ENCODE data around the gene SPTB. TPM values are rescaled to one million over a fixed set of nuclear protein-coding genes. Genes with fewer than 3 reads are reported as not detected.

Gene SPTB
- total and polyA plus RNA-seq, 10 of the 15 experiments (the other 5 are each of a cell fraction or from before 2014, with no cell fraction given), result under 0.01 to 0.04 (median 0.02) TPM; not detected in 4

DNA sequence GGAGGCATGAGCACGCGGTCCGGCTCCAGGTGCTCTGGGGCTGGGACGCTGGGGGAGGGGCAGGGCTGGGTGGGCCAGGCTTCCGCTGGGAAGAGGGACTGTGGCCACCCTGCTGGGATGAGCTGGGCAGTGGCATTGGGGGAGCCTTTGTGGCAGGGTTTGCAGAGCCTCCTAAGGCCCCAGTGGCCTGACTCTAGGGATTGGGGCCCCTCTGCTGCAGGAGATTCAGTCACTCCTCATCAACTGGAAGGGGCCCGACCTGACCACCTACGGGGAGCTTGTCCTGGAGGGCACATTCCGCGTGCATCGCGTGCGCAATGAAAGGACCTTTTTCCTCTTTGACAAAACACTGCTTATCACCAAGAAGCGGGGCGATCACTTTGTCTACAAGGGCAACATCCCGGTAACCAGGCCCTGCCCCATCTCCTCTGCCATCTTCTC lies 148.5 kb downstream of the SPTB start:
- ChIA-PET SMC1A (ENCODE audit: uncharacterized antibody, unreplicated experiment) (no interaction called here), RAD21 (ENCODE audit: unreplicated experiment) (no interaction called here), CTCF (interaction anchor here (0.6 kb wide), 1 partner anchor 26 kb away, joined by 3 read pairs; no protein-coding TSS in a partner anchor), POLR2A (no interaction called here)
- Histone ChIP-seq H4K20me1 (ENCODE audit: control insufficient read depth, insufficient read depth) (no peaks in the 10 kb centered on the region), H3K79me2 (ENCODE audit: control insufficient read depth, insufficient read depth, low read length) (no peaks in the 10 kb centered on the region), H3K36me3 (ENCODE audit: control insufficient read depth in 2 of 2, insufficient read depth in 2 of 2, low read length in 1 of 2) (no peaks in the 10 kb centered on the region), H2AFZ (ENCODE audit: control insufficient read depth, low read depth, low read length) (no peak overlapping the region), H3K27me3 (replicated peaks in 1 of 2; ENCODE audit: control insufficient read depth in 2 of 2, insufficient read depth in 2 of 2, low read length in 1 of 2) (no peaks in the 10 kb centered on the region; a peak in 1 of 4 replicates), H3K27ac (ENCODE audit: control insufficient read depth, insufficient read depth) (no peak overlapping the region), H3K4me3 (no peak overlapping the region), H3K9me3 (replicated peaks; ENCODE audit: control insufficient read depth, insufficient read depth, low read length) (no peaks in the 10 kb centered on the region), H3K4me1 (ENCODE audit: control insufficient read depth, insufficient read depth, low read length) (no peaks in the 10 kb centered on the region), H3K4me2 (ENCODE audit: control insufficient read depth, insufficient read depth) (no peak overlapping the region), H3K9ac (ENCODE audit: control insufficient read depth, insufficient read depth, low read length) (no peak overlapping the region)
- in situ Hi-C loops (cut with MboI) (no loop called here), intact Hi-C loops (cut with micrococcal nuclease; ENCODE audit: unreplicated experiment) (no loop called here)
- TF ChIP-seq TCF12 (IDR thresholded peaks at IDR 0.05; ENCODE audit: low read depth, low read length) (no peak), MTA3 (IDR thresholded peaks at IDR 0.05; ENCODE audit: borderline replicate concordance, low read length) (no peak), PAX5 (IDR thresholded peaks at IDR 0.05; ENCODE audit: borderline replicate concordance, low read depth, low read length) (no peak), IRF4 (IDR thresholded peaks at IDR 0.05; ENCODE audit: low read depth, low read length) (no peak), YBX1 (IDR thresholded peaks at IDR 0.05) (no peak), POU2F2 (IDR thresholded peaks at IDR 0.05; ENCODE audit: borderline replicate concordance, low read depth, low read length) (no peak), RAD51 (IDR thresholded peaks at IDR 0.05) (no peak), SMAD5 (IDR thresholded peaks at IDR 0.05; ENCODE audit: low read depth) (no peak), SMARCA5 (IDR thresholded peaks at IDR 0.05) (no peak), NR2F1 (conservative IDR thresholded peaks at IDR 0.05) (no peak), IKZF1 (conservative IDR thresholded peaks at IDR 0.05) (no peak)
- WGBS (ENCODE audit: insufficient coverage, insufficient replicate concordance, low lambda C conversion rate, missing lambda C conversion rate), result 54% methylated on average over 15 of the region's 15 CpGs
- BruUV-seq (replicated peaks), result no TSS peak
- no peak for DNase-seq (ENCODE audit: low read depth, low spot score)
- no peak for FAIRE-seq
- no peak for ATAC-seq

DNA sequence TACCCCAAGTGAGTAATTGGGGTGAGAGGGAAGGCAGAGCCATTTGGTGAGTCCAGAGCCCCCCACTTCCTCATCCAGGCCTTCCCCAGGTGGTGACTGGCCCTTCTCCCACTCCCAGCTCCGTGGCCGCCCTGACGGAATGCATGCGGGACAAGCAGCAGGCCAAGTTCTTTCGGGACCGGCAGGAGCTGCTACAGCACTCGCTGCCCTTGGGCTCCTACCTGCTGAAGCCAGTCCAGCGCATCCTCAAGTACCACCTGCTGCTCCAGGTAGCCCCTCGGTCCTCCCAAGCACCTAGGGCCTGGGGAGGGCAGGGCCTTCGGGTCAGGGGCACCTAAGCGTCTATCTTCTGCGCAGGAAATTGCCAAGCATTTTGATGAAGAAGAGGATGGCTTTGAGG lies 149.0 kb downstream of the SPTB start:
- POLR2A ChIA-PET, result no interaction called here
- TF ChIP-seq SREBF1 (IDR thresholded peaks at IDR 0.05; ENCODE audit: low read length) (no peak), RBBP5 (conservative IDR thresholded peaks at IDR 0.05) (no peak)
- DNase-seq (ENCODE audit: low read depth, low spot score) (no peak), FAIRE-seq (no peak), ATAC-seq (no peak)
- no peaks in the 10 kb centered on the region for H3K79me2 ChIP-seq (ENCODE audit: control insufficient read depth, insufficient read depth, low read length)
- no peak overlapping the region for H3K27ac ChIP-seq (ENCODE audit: control insufficient read depth, insufficient read depth)
- H3K36me3 ChIP-seq (ENCODE audit: control insufficient read depth in 2 of 2, insufficient read depth in 2 of 2, low read length in 1 of 2), result no peaks in the 10 kb centered on the region
- H3K4me2 ChIP-seq (ENCODE audit: control insufficient read depth, insufficient read depth), result no peak overlapping the region
- H2AFZ ChIP-seq (ENCODE audit: control insufficient read depth, low read depth, low read length), result no peak overlapping the region
- no peaks in the 10 kb centered on the region for H3K4me1 ChIP-seq (ENCODE audit: control insufficient read depth, insufficient read depth, low read length)
- H4K20me1 ChIP-seq (ENCODE audit: control insufficient read depth, insufficient read depth), result no peaks in the 10 kb centered on the region
- RAD21 ChIA-PET (ENCODE audit: unreplicated experiment), result no interaction called here
- WGBS (ENCODE audit: insufficient coverage, insufficient replicate concordance, low lambda C conversion rate, missing lambda C conversion rate), result 59% methylated on average over 12 of the region's 12 CpGs
- no peaks in the 10 kb centered on the region for H3K9me3 ChIP-seq (replicated peaks; ENCODE audit: control insufficient read depth, insufficient read depth, low read length)
- CTCF ChIA-PET, result no interaction called here
- no peaks in the 10 kb centered on the region; a peak in 2 of 4 replicates for H3K27me3 ChIP-seq (replicated peaks in 1 of 2; ENCODE audit: control insufficient read depth in 2 of 2, insufficient read depth in 2 of 2, low read length in 1 of 2)
- no peak overlapping the region for H3K9ac ChIP-seq (ENCODE audit: control insufficient read depth, insufficient read depth, low read length)
- in situ Hi-C loops (cut with MboI) (no loop called here), intact Hi-C loops (cut with micrococcal nuclease; ENCODE audit: unreplicated experiment) (no loop called here)
- BruUV-seq (replicated peaks), result no TSS peak
- SMC1A ChIA-PET (ENCODE audit: uncharacterized antibody, unreplicated experiment), result no interaction called here
- no peak overlapping the region for H3K4me3 ChIP-seq
